ENCODE results near the gene FEZ2. TPM values are rescaled to one million over a fixed set of nuclear protein-coding genes. Genes with fewer than 3 reads are reported as not detected.

Gene FEZ2
- total RNA-seq, 2 donors from 2014 or later: 46.5 to 68.3 TPM

DNA sequence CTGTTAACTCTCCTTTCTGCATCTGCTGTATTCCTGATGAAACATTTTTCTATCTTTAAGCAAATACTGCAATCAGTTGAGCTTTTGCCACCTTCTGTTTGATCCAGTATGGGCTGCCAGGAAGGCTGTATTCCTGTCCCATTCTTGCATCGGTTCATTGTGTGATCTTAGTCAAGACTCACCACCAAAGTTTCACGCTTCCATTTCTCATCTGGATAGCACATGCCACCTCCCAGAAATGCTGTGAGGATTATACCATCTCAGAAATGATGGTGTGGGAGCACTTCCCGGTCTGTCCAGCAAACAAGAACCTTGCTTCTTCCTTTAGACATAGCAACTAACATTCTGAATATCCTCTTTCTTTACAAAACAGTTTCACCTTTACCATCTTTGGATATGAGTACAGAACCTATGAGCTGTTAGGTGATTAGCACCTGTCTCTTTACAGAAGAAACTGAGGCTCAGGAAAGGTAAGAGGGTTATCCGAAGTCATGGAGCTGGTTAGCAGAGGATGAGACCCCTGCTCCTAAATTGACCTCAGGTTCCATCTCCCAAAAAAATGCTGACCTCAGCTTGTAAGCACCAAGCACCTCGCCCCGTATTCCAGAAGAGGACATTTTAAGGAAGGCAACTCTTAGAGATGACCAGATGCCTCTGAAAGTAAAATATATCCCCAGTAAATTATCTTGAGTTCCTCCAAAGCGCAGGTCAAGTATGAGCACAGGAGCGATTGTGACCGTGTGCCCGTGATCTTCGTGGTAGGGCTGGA lies 56.8 kb downstream of the FEZ2 start:
- intact Hi-C loops (cut with DNase I): no loop called here
- ATAC-seq (no peak), DNase-seq (no peak)

DNA sequence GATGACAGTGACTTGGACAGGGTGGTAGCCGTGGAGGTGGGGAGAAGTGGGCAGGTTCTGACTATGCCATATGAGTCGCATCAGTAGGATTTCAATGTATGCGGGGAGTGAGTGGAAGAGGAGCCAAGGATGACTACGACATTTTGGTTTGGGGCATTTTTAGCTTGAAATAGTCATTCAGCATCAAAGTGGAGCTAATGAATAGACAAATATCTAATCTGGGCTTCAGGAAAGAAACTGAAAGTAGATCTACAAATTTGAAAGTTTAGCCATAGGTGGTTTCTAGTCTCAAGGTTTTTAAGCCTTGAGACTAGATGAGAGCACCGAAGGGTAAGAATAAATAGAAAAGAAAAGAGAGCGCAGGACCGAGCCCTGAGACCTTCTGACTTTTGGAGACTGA lies 58.3 kb downstream of the FEZ2 start:
- ATAC-seq (no peak), DNase-seq (no peak)
- intact Hi-C loops (cut with DNase I): loop anchor here in 1 of 2 donors (10.0 kb wide), 1 partner anchor 125 kb away; no protein-coding TSS in a partner anchor

DNA sequence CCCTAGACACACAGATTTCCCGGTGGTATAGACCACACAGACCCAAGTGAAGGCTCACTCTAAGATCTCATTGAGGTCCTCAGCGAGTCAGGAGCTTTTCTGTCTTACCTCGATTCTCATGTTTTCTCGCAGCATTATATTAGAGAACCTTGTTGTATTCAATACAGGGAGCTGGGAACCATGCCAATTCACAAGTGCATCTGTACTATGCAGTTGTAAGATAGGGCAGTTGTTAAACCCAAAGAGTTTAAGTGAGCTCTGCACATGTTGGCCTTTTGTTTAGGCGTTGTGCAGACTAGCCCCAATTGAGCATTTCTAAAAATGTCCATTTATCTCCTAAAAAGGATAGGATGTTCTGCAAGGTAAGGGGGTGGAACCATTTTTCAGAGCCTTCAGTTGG lies 59.6 kb downstream of the FEZ2 start:
- ATAC-seq: peak in 1 of 2 donors; percentile 14
- intact Hi-C loops (cut with DNase I): loop anchor here in 1 of 2 donors (10.0 kb wide), 1 partner anchor 126 kb away; no protein-coding TSS in a partner anchor
- no peak for DNase-seq

DNA sequence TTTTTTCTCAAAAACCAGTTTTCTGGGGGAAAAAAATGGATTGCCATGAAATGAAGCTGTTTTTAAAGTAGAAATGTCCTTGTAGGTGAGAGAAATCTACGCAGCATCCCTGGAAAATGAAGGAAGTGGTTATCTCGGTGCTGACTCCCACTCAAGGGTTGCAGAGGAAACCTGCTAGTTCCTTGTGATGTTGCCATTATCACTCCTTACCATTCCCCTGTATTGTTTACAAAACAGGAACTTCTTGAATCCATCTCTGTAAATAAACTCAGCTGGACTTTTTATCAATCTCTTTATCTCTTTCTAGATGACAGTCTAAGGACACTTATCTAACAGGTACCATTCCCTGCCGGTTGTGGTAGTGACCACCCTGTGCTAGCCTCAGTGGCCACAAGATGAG lies 61.2 kb downstream of the FEZ2 start:
- DNase-seq: no peak
- intact Hi-C loops (cut with DNase I): loop anchor here in 1 of 2 donors (10.0 kb wide), 1 partner anchor 128 kb away; no protein-coding TSS in a partner anchor
- ATAC-seq: no peak

DNA sequence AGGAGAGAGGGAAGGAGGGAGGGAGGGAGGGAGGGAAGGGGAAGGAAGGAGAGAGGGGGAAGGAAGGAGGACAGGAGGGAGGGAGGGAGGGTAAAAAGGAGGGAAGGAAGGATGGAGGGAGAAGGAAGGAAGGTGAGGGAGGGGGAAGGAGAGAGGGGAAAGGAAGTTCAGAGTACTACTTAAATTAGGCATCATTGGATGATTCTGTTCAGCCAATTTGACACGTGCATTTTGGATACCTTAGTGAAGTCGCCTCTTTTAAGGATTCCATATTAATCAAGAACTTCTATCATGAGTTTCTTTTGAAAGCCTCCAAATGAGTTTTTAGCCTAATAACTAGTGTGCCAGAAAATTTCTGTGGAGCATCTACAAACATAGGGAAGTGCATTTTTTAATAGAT lies 62.9 kb downstream of the FEZ2 start:
- no peak for DNase-seq
- intact Hi-C loops (cut with DNase I): loop anchor here in 1 of 2 donors (10.0 kb wide), 1 partner anchor 130 kb away; no protein-coding TSS in a partner anchor
- ATAC-seq: no peak

DNA sequence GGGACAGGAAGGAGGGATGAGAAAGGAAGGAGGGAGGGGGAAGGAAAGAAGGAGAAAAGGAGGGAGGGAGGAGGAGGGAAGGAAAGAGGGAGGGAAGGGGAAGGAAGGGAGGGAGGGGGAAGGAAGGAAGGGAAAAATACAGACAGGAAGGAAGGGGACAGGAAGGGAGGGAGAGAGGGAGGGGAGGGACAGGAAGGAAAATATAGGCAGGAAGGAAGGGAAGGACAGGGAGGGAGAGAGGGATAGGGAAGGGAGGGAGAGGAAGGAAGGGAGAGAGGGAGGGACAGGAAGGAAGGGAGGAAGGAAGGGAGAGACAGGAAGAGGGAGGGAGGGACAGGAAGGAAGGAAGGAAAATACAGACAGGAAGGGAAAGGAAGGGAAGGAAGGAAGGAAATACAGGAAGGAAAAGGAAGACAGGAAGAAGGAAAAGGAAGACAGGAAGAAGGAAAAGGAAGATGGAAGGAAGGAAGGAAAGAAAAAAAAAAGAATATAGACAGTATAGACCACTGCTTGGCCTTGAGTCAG lies 63.6 kb downstream of the FEZ2 start:
- intact Hi-C loops (cut with DNase I): loop anchor here in 1 of 2 donors (10.0 kb wide), 1 partner anchor 130 kb away; no protein-coding TSS in a partner anchor
- DNase-seq: no peak
- ATAC-seq: no peak

DNA sequence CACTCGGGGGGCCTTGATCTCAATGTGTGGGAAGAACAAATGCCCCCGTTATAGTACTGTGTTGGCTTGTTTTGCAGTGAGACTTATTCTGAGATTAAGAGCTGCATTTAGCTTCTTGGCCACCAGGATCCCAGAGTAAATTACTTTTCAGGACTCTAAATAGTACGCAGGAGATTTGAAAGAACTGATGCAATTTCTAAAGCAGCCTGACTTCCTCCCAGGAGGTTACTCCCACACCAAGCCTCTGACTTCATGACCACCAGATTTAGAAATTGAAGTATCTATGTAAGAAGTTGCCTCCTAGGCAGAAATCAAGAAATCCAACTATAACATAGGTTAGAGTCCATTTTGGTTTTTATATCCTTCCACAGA lies 67.0 kb downstream of the FEZ2 start:
- DNase-seq (no peak), ATAC-seq (peak; percentile 81 to 82)
- intact Hi-C loops (cut with DNase I): loop anchor here in 1 of 2 donors (10.0 kb wide), 1 partner anchor 134 kb away; no protein-coding TSS in a partner anchor

DNA sequence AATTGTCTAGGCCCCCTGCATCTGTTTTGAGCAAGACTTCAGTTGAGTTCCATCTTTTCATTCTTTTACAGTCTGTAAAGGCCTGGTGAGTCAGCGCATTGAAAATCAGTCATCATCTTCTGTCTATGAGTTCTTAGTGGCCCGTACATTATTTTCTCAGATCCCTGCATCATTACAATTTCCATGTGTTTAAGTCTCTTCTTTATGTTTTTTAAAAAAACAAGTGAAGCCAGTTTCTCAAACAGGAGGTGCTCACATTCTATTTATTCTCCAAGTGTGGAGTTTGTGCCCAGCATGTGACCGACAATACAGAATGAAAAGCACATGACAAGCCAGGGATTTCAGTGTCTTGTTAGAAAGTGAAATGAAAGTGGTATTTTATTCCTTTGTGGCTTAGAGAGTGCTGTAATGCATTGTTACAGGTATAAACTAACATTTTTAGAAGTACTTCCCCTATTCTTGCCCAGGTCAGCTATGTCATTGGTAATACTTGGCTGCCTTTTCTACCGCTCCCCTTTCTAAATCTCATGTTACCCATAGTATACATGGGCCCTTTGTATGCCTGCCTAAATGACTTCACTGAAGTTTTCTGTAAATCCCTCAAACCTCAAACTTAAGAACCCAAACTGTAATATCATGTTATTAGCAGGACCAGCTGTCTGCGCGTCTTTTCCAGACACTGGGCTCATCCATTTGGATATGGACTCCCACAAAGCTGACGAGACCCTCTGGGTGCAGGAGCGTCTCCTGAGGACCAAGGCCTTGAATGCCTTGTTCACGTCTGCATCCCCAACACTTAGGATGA lies 67.6 kb downstream of the FEZ2 start:
- ATAC-seq: peak in 1 of 2 donors; percentile 34
- intact Hi-C loops (cut with DNase I): loop anchor here in 1 of 2 donors (10.0 kb wide), 1 partner anchor 134 kb away; no protein-coding TSS in a partner anchor
- no peak for DNase-seq

DNA sequence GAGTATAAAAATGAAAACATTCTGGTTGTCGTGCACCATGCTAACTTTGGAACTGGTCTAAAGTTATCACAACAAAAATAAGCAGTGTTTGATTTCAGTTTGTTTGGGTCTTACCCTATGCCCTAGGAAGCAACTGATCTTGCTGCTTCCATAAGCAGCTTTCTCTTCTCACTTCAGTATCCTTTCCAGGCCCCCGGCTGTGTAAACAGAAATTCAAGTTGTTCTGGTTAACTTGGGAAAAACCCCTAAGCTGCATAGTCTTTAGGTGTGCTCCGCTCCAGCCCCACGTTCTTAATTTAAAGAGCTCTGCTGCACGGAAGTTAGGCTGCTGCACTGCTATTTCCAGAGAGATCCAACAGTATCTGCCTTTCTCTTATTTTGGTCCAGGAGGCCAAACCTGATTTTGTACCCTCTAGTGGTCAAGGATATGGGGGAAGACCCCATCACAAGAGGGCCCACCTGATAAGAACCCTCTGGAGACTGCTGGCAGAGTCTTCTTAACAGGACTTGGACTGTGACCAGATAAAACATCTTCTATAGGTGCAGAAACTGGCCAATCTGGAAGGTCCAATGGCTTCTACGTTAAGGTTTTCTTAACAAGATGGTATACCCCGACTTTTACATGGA lies 69.1 kb downstream of the FEZ2 start:
- intact Hi-C loops (cut with DNase I): no loop called here
- ATAC-seq (no peak), DNase-seq (no peak)

DNA sequence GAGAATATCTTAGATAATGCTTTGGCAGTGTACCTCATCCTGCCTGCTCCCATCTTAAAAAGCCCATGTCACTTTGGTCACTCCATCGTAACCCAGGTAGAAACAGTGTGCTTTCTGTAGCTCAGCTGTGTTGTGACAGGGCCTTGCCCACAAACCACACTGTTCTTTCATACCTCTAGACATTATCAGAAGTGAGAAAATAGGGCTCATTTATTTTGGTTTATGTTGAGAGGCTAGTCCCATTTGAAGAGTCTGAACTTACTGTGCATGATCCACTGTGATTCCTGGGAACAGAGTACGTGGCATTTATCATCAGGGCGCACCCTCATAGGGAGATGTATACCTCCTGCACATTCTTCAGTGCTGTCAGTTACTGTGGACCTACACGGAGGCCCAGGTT lies 69.7 kb downstream of the FEZ2 start:
- ATAC-seq (no peak), DNase-seq (no peak)
- intact Hi-C loops (cut with DNase I): no loop called here

DNA sequence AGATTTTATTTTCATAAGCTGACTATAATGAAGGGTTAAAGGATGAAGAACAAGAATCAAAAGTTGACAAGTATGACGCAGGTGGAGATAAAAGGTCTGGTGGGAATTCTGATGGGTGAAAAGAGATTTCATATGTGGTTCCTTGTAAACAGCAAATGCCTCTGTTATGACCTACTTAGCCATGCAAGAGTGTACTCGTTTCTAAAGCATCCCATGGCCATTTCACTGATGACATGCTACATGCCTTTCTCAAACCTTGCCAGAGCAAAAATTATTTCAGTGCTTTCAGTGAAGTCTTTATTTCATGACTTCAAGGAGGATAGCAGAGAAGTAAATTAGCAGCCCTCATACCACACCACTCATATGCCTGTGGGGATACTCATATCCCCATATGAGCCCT lies 71.7 kb downstream of the FEZ2 start:
- DNase-seq: no peak
- intact Hi-C loops (cut with DNase I): no loop called here
- ATAC-seq: no peak

DNA sequence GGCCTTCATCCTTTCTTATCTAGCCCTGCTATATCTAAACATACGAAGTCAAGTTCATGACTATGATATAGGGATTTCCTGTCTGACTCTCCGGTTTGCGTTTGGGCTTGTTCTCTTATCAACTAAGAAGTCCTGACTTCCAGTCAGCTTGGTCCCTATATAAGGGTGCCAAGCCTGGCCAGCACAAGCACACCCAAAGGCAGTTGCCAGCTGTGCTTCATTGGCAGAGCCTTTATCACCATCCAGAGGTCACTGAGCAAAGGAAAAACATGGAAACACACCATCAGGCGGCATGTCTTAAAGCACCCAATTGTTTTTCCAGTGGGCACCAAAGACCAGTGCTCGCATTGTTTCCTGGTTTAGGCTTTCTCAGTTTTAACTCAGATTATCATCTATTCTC lies 72.7 kb downstream of the FEZ2 start:
- intact Hi-C loops (cut with DNase I): no loop called here
- no peak for ATAC-seq
- DNase-seq: no peak

DNA sequence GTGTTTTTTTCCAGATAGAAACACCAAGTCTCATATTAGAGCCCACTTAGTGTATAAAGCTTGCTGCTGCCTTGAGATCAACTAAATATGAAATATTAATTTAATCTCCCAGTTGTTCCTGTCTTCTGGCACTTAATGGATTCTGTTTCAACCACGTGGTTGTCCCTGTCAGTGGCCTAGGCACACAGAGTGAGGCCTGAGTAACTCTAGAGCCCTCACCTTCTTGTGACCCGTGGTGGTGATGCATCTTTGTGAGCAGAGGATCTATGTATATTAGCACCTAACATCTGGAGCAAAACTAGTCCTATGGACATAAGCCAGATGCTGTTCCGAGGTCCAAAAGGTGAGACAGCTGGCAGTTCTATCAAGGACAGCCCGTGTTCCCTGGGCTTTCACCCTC lies 74.8 kb downstream of the FEZ2 start:
- DNase-seq (no peak), ATAC-seq (no peak)
- intact Hi-C loops (cut with DNase I): no loop called here

DNA sequence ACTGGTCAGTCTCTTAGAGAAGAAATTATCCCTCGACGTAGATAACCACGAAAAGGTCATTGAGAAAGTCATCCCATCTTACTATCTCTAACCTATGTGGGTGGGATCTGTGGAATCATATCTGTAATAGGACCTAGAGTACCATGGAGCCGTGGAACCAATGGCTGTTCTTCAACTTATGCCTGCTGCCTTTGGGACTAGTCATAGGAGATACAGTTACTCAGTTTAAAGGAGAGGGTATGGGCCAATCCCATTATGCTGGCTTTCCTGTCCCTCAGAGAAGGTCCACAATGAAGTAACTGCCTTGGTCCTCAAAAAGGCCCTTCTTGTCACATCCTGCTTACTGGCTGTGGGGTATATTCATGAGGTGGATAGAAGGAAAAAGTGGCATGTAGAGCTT lies 77.5 kb downstream of the FEZ2 start:
- no peak for ATAC-seq
- intact Hi-C loops (cut with DNase I): no loop called here
- DNase-seq: no peak

DNA sequence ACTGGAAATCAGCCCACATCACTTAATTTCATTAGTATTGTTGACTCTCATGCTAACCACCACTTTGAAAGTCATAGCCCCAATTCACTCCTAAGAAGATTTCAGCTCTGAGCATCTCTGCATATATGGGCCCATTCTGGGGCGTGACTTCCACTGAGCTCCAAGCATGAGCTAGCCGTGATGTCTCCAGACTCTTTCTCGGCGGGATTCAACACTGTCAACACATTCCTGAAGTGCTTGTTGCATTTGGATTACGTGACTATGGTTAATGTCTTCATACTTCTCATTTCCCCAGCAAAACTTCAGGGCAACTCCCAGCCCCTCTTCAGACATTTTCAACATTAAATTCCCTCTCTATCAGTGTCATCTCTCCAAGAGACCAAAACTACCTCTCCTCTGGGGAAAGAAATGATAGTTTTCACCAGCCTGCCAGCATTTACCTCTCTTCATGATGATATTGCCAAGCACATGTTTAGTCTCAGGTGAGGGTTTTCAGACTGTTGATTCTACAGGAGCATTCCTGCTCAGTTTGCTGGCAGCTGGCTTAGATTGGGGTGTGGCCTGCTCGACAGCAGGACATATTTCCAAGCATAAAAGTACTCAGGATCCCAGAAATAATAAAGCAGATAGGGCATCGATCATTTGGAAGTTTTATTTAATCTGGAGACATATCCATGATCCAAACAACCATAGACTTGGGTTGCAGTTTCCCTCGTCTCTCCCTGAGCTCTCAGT lies 81.7 kb downstream of the FEZ2 start:
- intact Hi-C loops (cut with DNase I): no loop called here
- DNase-seq (no peak), ATAC-seq (peak in 1 of 2 donors; percentile 87)

DNA sequence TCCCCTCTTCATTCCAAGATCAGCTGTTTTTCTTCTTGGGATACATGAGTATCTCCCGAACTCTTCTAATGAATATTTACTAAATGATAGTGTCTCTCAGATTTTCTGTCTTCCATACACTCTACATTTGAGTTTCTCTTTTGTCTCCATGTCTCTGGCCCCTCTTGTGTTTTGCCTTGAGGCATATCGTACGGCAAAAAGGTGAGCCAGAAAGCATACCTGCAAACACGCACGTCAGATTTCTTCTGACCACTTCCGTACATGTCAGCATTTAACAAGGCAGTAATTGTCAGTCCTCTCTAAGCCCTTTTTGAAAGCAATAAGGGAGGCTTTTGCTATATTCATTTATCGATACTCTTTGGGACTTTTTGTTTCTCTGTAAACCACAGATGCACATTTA lies 82.4 kb downstream of the FEZ2 start:
- ATAC-seq (no peak), DNase-seq (no peak)
- intact Hi-C loops (cut with DNase I): no loop called here

DNA sequence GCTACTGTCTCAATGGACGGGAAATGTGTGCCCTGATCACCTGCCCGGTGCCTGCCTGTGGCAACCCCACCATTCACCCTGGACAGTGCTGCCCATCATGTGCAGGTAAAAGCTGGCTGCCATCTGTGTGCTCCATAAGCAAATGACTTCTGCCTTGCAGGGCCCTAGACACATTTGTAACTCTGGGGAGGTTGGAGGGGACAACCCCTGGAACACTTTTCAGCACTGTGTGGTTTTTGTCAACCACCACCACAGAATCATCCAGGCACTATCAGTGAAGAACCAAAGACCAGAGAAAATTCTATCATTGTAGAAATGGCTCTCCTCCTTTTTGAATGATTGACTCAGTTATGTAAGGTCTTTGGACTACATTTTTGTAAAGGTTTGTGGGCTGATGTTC lies 84.3 kb downstream of the FEZ2 start:
- ATAC-seq (no peak), DNase-seq (no peak)
- intact Hi-C loops (cut with DNase I): no loop called here

DNA sequence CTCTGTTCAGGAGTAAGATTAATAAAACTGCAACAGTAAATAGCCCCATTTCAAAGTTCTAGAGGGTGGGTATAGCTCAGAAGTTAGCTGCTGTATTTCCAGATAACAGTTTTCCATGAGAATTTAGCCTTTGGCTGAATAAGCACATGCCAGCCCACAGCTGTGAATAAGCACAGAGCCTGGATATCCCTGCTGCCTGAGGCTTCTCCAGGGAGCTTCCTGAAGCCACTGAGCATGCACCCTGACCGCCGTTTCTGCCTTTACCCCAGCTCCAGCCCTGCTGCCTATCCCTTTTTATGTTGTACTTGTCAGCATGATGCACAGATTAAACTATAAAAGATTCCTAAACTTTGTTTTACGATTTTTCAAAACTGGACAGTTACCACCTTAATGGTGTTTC lies 85.3 kb downstream of the FEZ2 start:
- ATAC-seq (no peak), DNase-seq (no peak)
- intact Hi-C loops (cut with DNase I): no loop called here
